K562 (cell line): ENCODE results near the gene SLC52A1. TPM values are rescaled to one million over a fixed set of nuclear protein-coding genes. Genes with fewer than 3 reads are reported as not detected.
A peak's percentile ranks its signal among the peaks of the same experiment; 100 is the strongest.

Experiments
- ATAC-seq: fragments of 200-7000 bp; cut with Tn5 transposase; 3 replicates; pipeline ENCODE4 v1.9.1; 2020; ENCODE audit warnings: moderate library complexity
- BruUV-seq: library from RNA; stranded (reverse); fragments of 400-500 nt; replicated peaks from 2 replicates; lab custom pipeline; 2021; lab: Mats Ljungman, UMichigan
- CTCF ChIA-PET: fragments of 300-600 bp; formaldehyde crosslinking; extraction: SDS; loops from one replicate; lab custom pipeline; 2021; ENCODE audit warnings: low intra/inter-chr PET ratio; lab: Yijun Ruan, JAX
- POLR2A ChIA-PET: fragments of 300-600, 350-650 bp; sonication (Branson Sonifier 250); formaldehyde crosslinking; extraction: SDS; loops from one replicate; lab custom pipeline; 2021; ENCODE audit warnings: antibody characterized with exemption, inconsistent platforms; lab: Yijun Ruan, JAX
- DNase-seq, 4 experiments: peaks; one replicate each; pipeline versions ENCODE4 v3.0.0 to v3.0.0-alpha.2; 2011 to 2018; ENCODE audit warnings: low spot score in 3 of 4, mixed read lengths in 3 of 4; ENCODE audit errors: extremely low read depth in 1 of 4
- FAIRE-seq: peaks from 2 replicates; lab custom pipeline; 2011; peaks lifted over from hg19 to GRCh38; lab: Jason Lieb, UNC
- H2AFZ ChIP-seq: 2 replicates; pipeline ENCODE4 v1.6.0; 2011; ENCODE audit warnings: low read depth, low read length, control low read depth, inconsistent platforms
- H3K27ac ChIP-seq: fragments of 200-600 bp; 3 replicates; pipeline ENCODE4 v1.8.0; 2011; ENCODE audit warnings: low read depth, mild to moderate bottlenecking, control low read depth, inconsistent platforms, low read length, moderate library complexity, mixed read lengths; ENCODE audit errors: extremely low read depth
- H3K27me3 ChIP-seq, 2 experiments: fragments of 300-600 bp in 1 of 2; 2 replicates in 1 of 2; 3 replicates in 1 of 2; pipeline versions ENCODE4 v1.6.0 to v1.8.0; 2011; ENCODE audit warnings: inconsistent platforms in 2 of 2, low read length in 2 of 2, mild to moderate bottlenecking in 1 of 2, mixed read lengths in 1 of 2, moderate library complexity in 1 of 2; ENCODE audit not compliant: control insufficient read depth in 2 of 2, insufficient read depth in 2 of 2
- H3K36me3 ChIP-seq: fragments of 300-600 bp; 3 replicates; pipeline ENCODE4 v1.8.0; 2011; ENCODE audit warnings: mild to moderate bottlenecking, low read length, inconsistent platforms; ENCODE audit not compliant: control insufficient read depth, insufficient read depth
- H3K4me1 ChIP-seq, 2 experiments: fragments of 200-600 bp in 1 of 2; replicated peaks in 1 of 2; 2 replicates in 1 of 2; 3 replicates in 1 of 2; pipeline versions ENCODE4 v1.5.1 to v1.8.0; 2011; ENCODE audit warnings: inconsistent platforms in 2 of 2, low read length in 2 of 2, mild to moderate bottlenecking in 1 of 2, mixed read lengths in 1 of 2, moderate library complexity in 1 of 2; ENCODE audit not compliant: control insufficient read depth in 2 of 2, insufficient read depth in 2 of 2
- H3K4me2 ChIP-seq: 2 replicates; pipeline ENCODE4 v1.6.1; 2011; ENCODE audit warnings: low read length, control low read depth, inconsistent platforms, mixed read lengths; ENCODE audit not compliant: insufficient read depth
- H3K4me3 ChIP-seq: fragments of 200-600 bp; sonication (generic), shearing (Covaris generic); 2 replicates; pipeline ENCODE4 v1.5.1; 2016; ENCODE audit warnings: control low read depth, inconsistent platforms
- H3K79me2 ChIP-seq: fragments of 200-600 bp; 3 replicates; pipeline ENCODE4 v1.8.0; 2011; ENCODE audit warnings: low read length, inconsistent platforms; ENCODE audit not compliant: control insufficient read depth, insufficient read depth
- H3K9ac ChIP-seq, 2 experiments: 2 replicates each; pipeline versions ENCODE4 v1.6.0 to v1.6.1; 2011; ENCODE audit warnings: low read depth in 2 of 2, low read length in 2 of 2, control low read depth in 1 of 2, inconsistent platforms in 1 of 2, mild to moderate bottlenecking in 1 of 2, mixed read lengths in 1 of 2; ENCODE audit not compliant: insufficient read depth in 1 of 2
- H3K9me1 ChIP-seq: one replicate; pipeline ENCODE4 v1.6.0; 2011; ENCODE audit warnings: inconsistent platforms, mild to moderate bottlenecking, low read length, moderate library complexity; ENCODE audit not compliant: control insufficient read depth, insufficient read depth
- H3K9me3 ChIP-seq: replicated peaks from 2 replicates; pipeline ENCODE4 v1.5.1; 2011; ENCODE audit warnings: low read depth, low read length, inconsistent platforms; ENCODE audit not compliant: control insufficient read depth, insufficient read depth
- H4K20me1 ChIP-seq: replicated peaks from 2 replicates; pipeline ENCODE4 v1.6.1; 2011; ENCODE audit warnings: low read length, inconsistent platforms, mixed read lengths; ENCODE audit not compliant: control insufficient read depth, insufficient read depth
- ATF1 ChIP-seq, 2 experiments: fragments of 450-650 bp in 1 of 2; IDR thresholded peaks; 2 replicates each; pipeline ENCODE4 v1.6.1; 2016; ENCODE audit warnings: missing compliant biosample characterization in 1 of 2, missing genetic modification characterization in 1 of 2
- CHD4 ChIP-seq: fragments of 200-600 bp; sonication (generic); IDR thresholded peaks from 3 replicates; pipeline ENCODE4 v1.6.1; 2012; ENCODE audit warnings: low read depth, mild to moderate bottlenecking, mixed read lengths, low read length, inconsistent platforms; ENCODE audit not compliant: insufficient read depth, insufficient replicate concordance, poor library complexity, severe bottlenecking
- CXXC5 ChIP-seq: fragments of 250-450 bp; sonication (Bioruptor Pico); IDR thresholded peaks from 2 replicates; pipeline ENCODE4 v1.8.0; 2022; ENCODE audit warnings: inconsistent platforms, mild to moderate bottlenecking, moderate library complexity
- ERF ChIP-seq: fragments of 450-650 bp; formaldehyde crosslinking; IDR thresholded peaks from 2 replicates; pipeline ENCODE4 v1.4.0; 2020; ENCODE audit warnings: mild to moderate bottlenecking, mixed read lengths
- ETS1 ChIP-seq: conservative IDR thresholded peaks from 2 replicates; pipeline ENCODE4 v1.6.1; 2011; ENCODE audit warnings: low read depth, mild to moderate bottlenecking, low read length; ENCODE audit not compliant: control insufficient read depth
- FOXP4 ChIP-seq: sonication (generic); formaldehyde crosslinking; IDR thresholded peaks from 2 replicates; pipeline ENCODE4 v1.8.0; 2022; ENCODE audit warnings: mild to moderate bottlenecking, missing genetic modification reagents, borderline replicate concordance
- POU5F1 ChIP-seq: fragments of 150-350 bp; IDR thresholded peaks from 2 replicates; pipeline ENCODE4 v1.6.1; 2014; ENCODE audit warnings: borderline replicate concordance, low read length, low read depth, mild to moderate bottlenecking; ENCODE audit not compliant: partially characterized antibody
- RAD21 ChIP-seq, 2 experiments: fragments of 250-450 bp in 1 of 2; fragments of 450-650 bp in 1 of 2; sonication (Bioruptor Pico) in 1 of 2; formaldehyde crosslinking in 1 of 2; IDR thresholded peaks in 1 of 2; conservative IDR thresholded peaks in 1 of 2; 2 replicates each; pipeline versions ENCODE4 v1.4.0 to v1.8.0; 2020 to 2022; ENCODE audit warnings: mild to moderate bottlenecking in 2 of 2, moderate library complexity in 1 of 2
- RBM39 ChIP-seq: fragments of 200-400 bp; formaldehyde crosslinking; optimal IDR thresholded peaks from 2 replicates; pipeline ENCODE3; 2018; ENCODE audit warnings: low read depth, low read length
- TCF3 ChIP-seq: sonication (generic); formaldehyde crosslinking; IDR thresholded peaks from 2 replicates; pipeline ENCODE4 v1.4.0; 2020; ENCODE audit warnings: mild to moderate bottlenecking, missing genetic modification reagents
- TFE3 ChIP-seq: fragments of 450-650 bp; formaldehyde crosslinking; IDR thresholded peaks from 2 replicates; pipeline ENCODE4 v1.4.0; 2020; ENCODE audit warnings: mild to moderate bottlenecking, mixed read lengths
- ZNF197 ChIP-seq: fragments of 200-800 bp; sonication (Bioruptor generic); IDR thresholded peaks from 2 replicates; pipeline ENCODE4 v1.6.1; 2016; ENCODE audit warnings: low read depth, missing genetic modification characterization, missing compliant biosample characterization
- ZNF79 ChIP-seq: fragments of 250-450 bp; sonication (Bioruptor Pico); IDR thresholded peaks from 2 replicates; pipeline ENCODE4 v1.4.0; 2020; ENCODE audit warnings: low read depth, mild to moderate bottlenecking, moderate library complexity
- WGBS: fragments of 100-300 bp; shearing (Covaris generic); methylation state at CpG from one replicate; pipeline ENCODE4 v1.1.6; 2016; ENCODE audit warnings: low coverage, mixed read lengths; ENCODE audit not compliant: insufficient coverage; ENCODE audit errors: missing lambda C conversion rate; 5-methylcytosine and 5-hydroxymethylcytosine counted together
- in situ Hi-C: fragments of 300-500 bp; cut with MboI; formaldehyde crosslinking; loops from 4 replicates; pipeline ENCODE4 v1.15.0; 2018; ENCODE audit warnings: inconsistent platforms, mixed read lengths
- intact Hi-C: fragments of 100-400 bp; cut with micrococcal nuclease; formaldehyde crosslinking; loops from 2 replicates; pipeline ENCODE4 v1.14.2; 2022
- polyA plus RNA-seq, 8 experiments: library from polyadenylated mRNA; depleted of rRNA in 4 of 8; stranded (reverse) in 5 of 8; unstranded in 3 of 8; fragments of >200 nt; fragmentation: Nextera tagmentation in 2 of 8; fragmentation: Illumina TruSeq in 1 of 8; extraction: Ambion mirVana in 2 of 8; extraction: Trizol in 1 of 8; gene quantifications; 2 replicates each; pipeline versions ENCODE4 v1.2.1 to v1.2.3, GENCODE V29; 2011 to 2014; ENCODE audit warnings: inconsistent platforms in 1 of 8, missing spikeins in 1 of 8
- total RNA-seq, 7 experiments: library from RNA; depleted of rRNA in 6 of 7; stranded (reverse); fragments of >200 nt in 6 of 7; fragmentation: Illumina TruSeq in 2 of 7; extraction: Trizol in 2 of 7; gene quantifications; 2 replicates each; pipeline versions ENCODE4 v1.2.1 to v1.2.3, GENCODE V29; 2011 to 2021; ENCODE audit warnings: low replicate concordance in 1 of 7

Gene SLC52A1
- total and polyA plus RNA-seq, 9 of the 15 experiments (the other 6 are each of a cell fraction or from before 2014, with no cell fraction given), result 0.04 TPM; not detected in 8

- no peak for TF ChIP-seq ETS1
- TF ChIP-seq, all 486 proteins: peak for 0
Measured at GRCh38 chr17:5043524-5043923, 8.3 kb upstream of the SLC52A1 start (continued).

GRCh38 chr17:5042157-5043022 is 7.2 kb upstream of the SLC52A1 start:
- no TSS peak for BruUV-seq
- ChIA-PET POLR2A (no interaction called here), CTCF (interaction anchor here (0.7 kb wide), 1 partner anchor 278 kb away, joined by 3 read pairs; no protein-coding TSS in a partner anchor)
- Histone ChIP-seq H3K9me3 (no peaks in the 10 kb centered on the region), H3K9me1 (no peaks in the 10 kb centered on the region), H3K4me3 (no peak overlapping the region), H3K4me1 (peaks cover 0 to 4% of the 10 kb centered on the region in 2 experiments; a peak in 2 of 5 replicates), H4K20me1 (no peaks in the 10 kb centered on the region), H3K36me3 (no peaks in the 10 kb centered on the region), H3K27me3 (peaks cover 0 to 4% of the 10 kb centered on the region in 2 experiments; a peak in 1 of 5 replicates), H3K4me2 (no peak overlapping the region; the same call in 1 of the 2 replicates), H3K79me2 (no peaks in the 10 kb centered on the region), H3K9ac (no peak overlapping the region; a peak in 1 of 4 replicates), H2AFZ (no peak overlapping the region), H3K27ac (no peak overlapping the region)
- intact Hi-C loops (no loop called here), in situ Hi-C loops (no loop called here)
- FAIRE-seq (no peak), DNase-seq (peak; percentile 45 to 56 (median 50)), ATAC-seq (peak; percentile 59)
- WGBS, result 12% methylated on average over 10 of the region's 15 CpGs
- TF ChIP-seq ERF (CRISPR knock-in tag) (no peak), CHD4 (no peak), FOXP4 (CRISPR knock-in tag) (no peak), ZNF79 (CRISPR knock-in tag) (no peak), TCF3 (CRISPR knock-in tag) (peak; percentile 73), ATF1 (CRISPR knock-in tag; IDR thresholded peaks at IDR 0.05) (no peak), ATF1 (tag; IDR thresholded peaks at IDR 0.05) (no peak), CXXC5 (CRISPR knock-in tag) (no peak), ZNF197 (CRISPR knock-in tag) (no peak), RAD21 (CRISPR knock-in tag; conservative IDR thresholded peaks at IDR 0.05 in 1 of 2, IDR thresholded peaks at IDR 0.05 in 1 of 2) (no peak), POU5F1 (no peak), TFE3 (CRISPR knock-in tag) (no peak), RBM39 (no peak)
